Germinal center (tissue), 1 donor: ENCODE results near the gene PUS1.
A peak's percentile ranks its signal among the peaks of the same experiment; 100 is the strongest.
"Not testable (repeated sequence)": the region's sequence is repeated elsewhere in the genome, so short reads cannot be mapped to it uniquely, and the experiment has no call there.

Experiments
- DNase-seq: peaks from one replicate; pipeline ENCODE4 v3.0.0; 2012; ENCODE audit warnings: mixed read lengths, low spot score

The PUS1 gene

GRCh38 chr12:131928711-131929580 lies at the start of gene PUS1:
Gene PUS1, plus strand, starts transcription at chr12:131929276. Its CDS starts 447 bp downstream, at chr12:131929723.
- DNase-seq: peak; percentile 95

GRCh38 chr12:131882804-131883520 lies 46.1 kb upstream of the PUS1 start:
- DNase-seq: no peak

GRCh38 chr12:131883521-131883900 lies 45.6 kb upstream of the PUS1 start:
- no peak for DNase-seq

- not testable (repeated sequence) for DNase-seq
These were observed 44.0 kb upstream of the PUS1 start for GRCh38 chr12:131885076-131885475.

- no peak for DNase-seq
These were observed 43.5 kb upstream of the PUS1 start for GRCh38 chr12:131885543-131886057.

DNA sequence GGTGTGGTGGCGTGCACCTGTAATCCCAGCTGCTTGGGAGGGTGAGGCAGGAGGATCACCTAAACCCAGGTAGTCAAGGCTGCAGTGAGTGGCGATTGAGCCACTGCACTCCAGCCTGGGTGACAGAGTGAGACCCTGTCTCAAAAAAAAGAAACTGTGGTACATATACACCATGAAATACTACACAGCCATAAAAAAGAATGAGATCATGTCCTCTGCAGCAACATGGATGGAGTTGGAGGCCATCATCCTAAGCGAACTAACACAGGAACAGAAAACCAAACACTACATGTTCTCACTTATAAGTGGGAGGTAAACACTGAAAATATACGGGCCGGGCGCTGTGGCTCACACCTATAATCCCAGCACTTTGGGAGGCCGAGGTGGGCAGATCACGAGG lies 37.4 kb upstream of the PUS1 start:
- DNase-seq: not testable (repeated sequence)

DNA sequence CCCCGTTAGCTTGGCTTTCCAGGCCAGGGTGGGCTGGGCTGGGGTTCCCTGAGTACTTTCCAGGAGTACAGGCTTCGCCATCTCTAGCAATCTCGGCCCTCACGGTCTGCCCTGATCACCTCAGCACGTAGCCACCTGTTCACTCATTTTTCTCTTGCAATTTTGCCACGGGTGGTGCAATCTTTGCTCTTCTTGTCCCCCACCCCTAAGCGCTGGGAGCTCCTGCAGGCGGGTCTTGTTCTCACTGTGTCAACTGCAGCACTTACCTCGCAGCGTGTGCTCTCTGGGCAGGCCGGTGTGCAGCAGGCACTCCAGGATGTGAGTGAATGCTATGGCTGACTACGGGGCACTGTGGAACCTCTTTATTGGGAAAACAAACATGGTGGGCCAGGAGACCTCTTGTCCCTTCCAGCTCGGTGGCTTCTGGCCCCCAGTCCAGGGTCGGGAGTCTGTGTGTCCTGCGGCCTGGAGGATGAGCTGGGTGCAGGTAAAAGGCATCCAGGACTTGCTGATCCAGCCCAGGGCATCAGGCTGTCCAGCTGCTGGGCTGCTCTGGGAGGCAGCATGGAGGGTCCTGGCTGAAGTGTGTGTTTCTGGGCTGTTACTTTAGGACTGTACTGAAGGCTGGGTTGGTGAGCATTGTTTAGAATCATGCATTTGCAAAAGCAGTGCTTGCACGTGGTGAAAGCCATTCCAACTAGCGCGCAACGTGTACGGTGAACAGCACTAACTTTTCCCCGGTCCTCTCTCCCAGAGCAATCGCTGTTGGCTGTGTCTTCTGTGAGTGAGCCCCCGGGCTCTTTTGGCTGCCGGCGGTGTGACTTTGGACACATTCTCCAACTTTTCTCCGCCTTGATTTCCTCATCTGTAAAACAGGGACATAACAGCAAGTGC lies 36.1 kb upstream of the PUS1 start:
- no peak for DNase-seq

- DNase-seq: no peak
These were observed 35.3 kb upstream of the PUS1 start for GRCh38 chr12:131893605-131894312.

GRCh38 chr12:131894313-131894860 lies 34.7 kb upstream of the PUS1 start, which contains the start of gene ULK1:
Gene ULK1, plus strand, starts transcription at chr12:131894622. Its CDS starts 380 bp downstream, at chr12:131895002.
- peak; percentile 100 for DNase-seq

DNA sequence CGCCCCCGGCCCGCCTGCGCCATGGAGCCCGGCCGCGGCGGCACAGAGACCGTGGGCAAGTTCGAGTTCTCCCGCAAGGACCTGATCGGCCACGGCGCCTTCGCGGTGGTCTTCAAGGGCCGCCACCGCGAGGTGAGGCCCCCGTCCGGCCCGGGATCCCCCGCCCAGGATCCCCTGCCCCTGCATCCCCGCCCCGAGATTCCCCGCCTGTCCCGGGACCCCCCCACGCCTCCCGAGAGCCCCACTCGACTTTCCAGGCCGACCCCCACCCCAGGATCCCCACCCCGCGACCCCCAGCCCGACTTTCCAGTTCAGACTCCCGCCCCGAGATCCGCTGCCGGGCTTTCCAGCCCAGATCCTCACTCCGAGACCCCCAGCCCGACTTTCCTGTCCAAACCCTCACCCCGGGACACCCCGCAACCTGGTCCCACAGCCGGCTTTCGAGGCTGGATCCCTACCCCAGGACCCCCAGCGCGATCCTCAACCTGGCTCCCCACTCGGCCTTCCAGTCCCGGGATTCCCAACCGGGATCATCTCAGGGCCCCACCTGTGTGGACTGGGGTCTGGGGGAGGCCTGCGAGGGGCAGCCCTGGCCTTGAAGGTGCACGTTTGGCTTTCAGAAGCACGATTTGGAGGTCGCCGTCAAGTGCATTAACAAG lies 34.0 kb upstream of the PUS1 start:
- DNase-seq: no peak

- no peak for DNase-seq
These were observed 33.4 kb upstream of the PUS1 start for GRCh38 chr12:131895640-131896079.

DNA sequence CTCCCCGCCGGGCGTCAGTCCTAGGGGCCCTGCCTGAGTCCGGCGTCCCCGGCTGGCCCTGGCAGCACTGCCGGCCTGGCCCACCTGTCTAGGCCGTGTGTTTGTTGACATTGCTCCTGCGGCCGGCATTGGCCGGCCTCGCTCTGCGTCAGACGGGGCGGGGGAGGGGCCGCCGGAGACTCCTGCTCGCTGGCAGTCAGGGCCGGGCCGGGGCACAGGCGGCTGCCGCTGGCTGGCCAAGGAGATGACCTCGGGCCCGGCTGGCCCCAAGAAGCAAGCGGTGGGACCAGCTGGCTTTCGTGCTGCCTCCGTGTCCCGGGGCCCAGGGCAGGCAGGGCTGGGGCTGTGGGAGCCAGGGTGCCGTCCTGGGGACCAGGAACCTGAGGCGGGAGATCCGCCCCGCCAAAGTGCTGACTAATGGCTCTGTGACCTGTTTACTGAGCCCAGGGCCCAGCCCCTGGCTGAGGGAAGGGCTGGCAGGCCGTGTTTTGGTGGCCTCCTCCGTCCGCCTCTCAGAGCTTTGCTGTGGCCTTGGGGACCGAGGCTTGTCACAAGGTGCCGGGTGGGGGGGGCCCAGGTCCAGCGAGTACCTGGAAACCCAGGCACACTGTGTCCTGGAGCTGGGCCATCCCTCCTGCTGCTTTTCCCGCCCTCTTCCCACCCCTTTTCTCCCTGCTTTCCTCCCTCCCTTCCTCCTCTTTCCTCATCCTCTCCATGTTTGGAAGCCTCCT lies 32.8 kb upstream of the PUS1 start:
- DNase-seq: peak; percentile 76

DNA sequence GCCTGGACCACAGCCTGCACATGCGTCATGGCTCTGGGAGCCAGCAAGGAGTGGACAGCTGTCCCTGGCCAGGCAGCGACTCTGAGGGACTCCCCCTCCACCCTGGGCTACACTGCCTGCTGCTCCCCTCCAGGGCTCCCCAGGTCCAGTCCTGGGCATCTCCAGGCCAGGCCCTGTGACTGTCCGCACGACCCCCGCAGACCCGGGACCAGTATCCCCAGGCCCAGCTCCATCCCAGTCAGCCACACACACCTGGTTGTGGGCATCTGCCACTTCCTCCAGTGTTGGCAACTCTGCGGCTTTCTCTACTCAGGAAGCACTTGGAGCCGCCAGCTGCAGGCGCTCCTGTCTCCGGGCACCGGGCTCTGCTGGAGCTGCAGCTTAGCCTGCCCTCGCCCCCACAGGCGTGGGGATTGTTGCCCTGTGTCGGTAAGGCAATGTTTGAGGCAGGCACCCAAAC lies 32.2 kb upstream of the PUS1 start:
- no peak for DNase-seq

DNA sequence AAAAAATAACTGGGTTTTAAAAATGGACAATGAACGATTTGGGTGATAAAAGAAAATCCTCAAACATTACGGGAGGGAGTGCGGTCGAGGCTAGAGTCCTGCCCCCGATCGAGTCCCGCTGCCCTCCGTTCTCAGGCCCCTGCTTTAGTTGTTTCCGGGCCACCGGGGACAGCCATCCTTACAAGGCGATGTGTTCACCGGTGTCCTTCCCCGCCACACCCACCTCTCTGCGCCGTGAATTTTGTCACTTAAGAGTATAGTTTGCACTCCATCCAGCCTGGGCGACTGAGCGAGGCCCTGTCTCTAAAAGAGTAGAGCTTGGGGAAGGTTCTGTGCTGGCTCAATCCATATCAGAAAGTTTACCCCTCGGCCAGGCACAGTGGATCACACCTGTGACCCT lies 31.8 kb upstream of the PUS1 start:
- DNase-seq: no peak

DNA sequence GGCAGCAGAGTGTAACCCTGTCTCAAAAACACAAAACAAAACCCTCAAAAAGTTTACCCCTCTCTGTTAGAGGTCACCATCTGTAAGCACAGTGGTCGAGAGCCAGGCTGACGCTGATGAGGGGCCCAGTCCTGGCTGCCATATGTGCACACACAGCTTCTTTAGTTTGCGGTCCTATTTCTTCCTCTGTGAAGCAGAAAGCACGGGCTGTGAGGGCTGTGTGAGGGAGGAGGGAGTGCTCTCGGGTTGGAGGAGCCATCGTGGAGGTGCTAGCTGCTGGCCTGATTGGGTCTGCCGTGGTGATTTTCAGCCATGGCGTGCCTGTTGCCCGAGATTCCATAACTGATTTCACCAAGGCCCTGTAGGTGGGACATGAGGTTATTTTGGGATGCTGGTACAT lies 31.2 kb upstream of the PUS1 start:
- DNase-seq: no peak

- no peak for DNase-seq
These were observed 28.7 kb upstream of the PUS1 start for GRCh38 chr12:131900397-131900796.

DNA sequence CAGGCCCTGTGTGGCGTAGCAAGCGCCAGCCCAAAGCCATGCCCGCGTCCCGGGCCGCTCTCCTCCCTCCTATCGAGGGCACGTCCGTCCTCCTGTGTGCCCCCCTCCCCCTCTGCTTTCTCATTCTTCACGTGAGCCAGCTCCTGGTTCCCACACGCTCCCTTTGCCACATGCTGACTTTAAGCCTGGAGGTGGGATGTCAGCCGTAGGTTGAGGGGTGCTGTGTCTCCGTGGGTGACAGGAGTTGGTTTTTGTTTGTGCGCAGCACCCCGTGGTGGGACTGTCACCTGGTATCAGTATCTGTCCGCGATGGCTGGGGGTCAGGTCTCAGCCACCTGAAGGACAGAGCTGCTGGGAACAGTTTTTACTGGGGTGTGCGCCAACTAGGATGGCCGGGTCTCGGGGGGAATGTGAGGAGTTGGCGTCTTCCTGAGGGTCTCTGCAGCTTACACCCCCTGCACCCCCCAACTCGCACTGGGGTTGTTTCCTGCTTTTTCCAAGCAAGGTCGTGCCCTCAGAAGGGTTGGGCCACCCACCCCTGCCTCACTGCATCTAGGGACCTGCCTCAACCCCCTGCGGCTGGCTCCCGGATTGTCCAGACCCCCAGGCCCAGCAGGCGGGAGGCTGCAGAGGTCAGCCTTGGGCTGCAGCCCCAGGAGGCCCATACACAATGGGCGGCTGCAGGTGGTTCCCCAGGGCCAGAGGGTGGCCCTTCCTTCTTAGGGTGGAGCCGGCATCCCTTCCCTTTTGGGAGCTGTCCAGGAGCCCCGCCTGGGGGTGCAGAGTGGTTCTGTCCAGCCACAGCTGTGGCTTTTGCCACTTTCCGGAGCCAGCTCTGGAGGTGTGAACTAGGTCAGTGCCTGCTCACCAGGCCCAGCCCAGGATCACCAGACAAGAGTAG lies 27.4 kb upstream of the PUS1 start:
- DNase-seq: no peak
